IMR-90 (cell line): Measurements from ENCODE around the gene KLHL17.

Experiments used
- CTCF ChIP-seq: conservative IDR thresholded peaks from 2 replicates; pipeline ENCODE4 v1.5.1; 2012; ENCODE audit warnings: mild to moderate bottlenecking, low read depth, low read length, improper control_type of control experiment
- MAZ ChIP-seq: IDR thresholded peaks from 2 replicates; pipeline ENCODE4 v1.6.1; 2012; ENCODE audit warnings: low read depth, mild to moderate bottlenecking, low read length, improper control_type of control experiment, moderate library complexity, borderline replicate concordance
- POLR2A ChIP-seq: IDR thresholded peaks from 2 replicates; pipeline ENCODE4 v1.6.1; 2012; ENCODE audit warnings: mild to moderate bottlenecking, low read depth, low read length
- RAD21 ChIP-seq: IDR thresholded peaks from 2 replicates; pipeline ENCODE4 v1.6.1; 2012; ENCODE audit warnings: low read length, improper control_type of control experiment
- USF2 ChIP-seq: fragments of 150-350 bp; IDR thresholded peaks from 2 replicates; pipeline ENCODE4 v1.6.1; 2017; ENCODE audit warnings: mild to moderate bottlenecking, antibody characterized with exemption, low read length, low read depth

GRCh38 chr1:969260-969855, 9.0 kb downstream of the KLHL17 start:
- no peak for TF ChIP-seq CTCF
- no peak for TF ChIP-seq POLR2A
- TF ChIP-seq USF2 = no peak
- no peak for TF ChIP-seq MAZ
- no peak for TF ChIP-seq RAD21
